ENCODE results near the gene KCNK1.
A peak's percentile ranks its signal among the peaks of the same experiment; 100 is the strongest.
"Not testable (repeated sequence)": the region's sequence is repeated elsewhere in the genome, so short reads cannot be mapped to it uniquely, and the experiment has no call there.

Gene KCNK1

GRCh38 chr1:233608988-233609387 lies 4.9 kb upstream of the KCNK1 start:
- DNase-seq = no peak

- no peak for DNase-seq
Measured at GRCh38 chr1:233609926-233610325, 4.0 kb upstream of the KCNK1 start.

GRCh38 chr1:233610628-233611027 lies 3.3 kb upstream of the KCNK1 start:
- DNase-seq = no peak

- not testable (repeated sequence) for DNase-seq
Measured at GRCh38 chr1:233611363-233611762, 2.5 kb upstream of the KCNK1 start.

- DNase-seq = peak; percentile 41
Measured at GRCh38 chr1:233614173-233614742, 352 bp downstream of the KCNK1 start.

- no peak for DNase-seq
Measured at GRCh38 chr1:233614743-233615521, 1.0 kb downstream of the KCNK1 start.

- no peak for DNase-seq
Measured at GRCh38 chr1:233615571-233615970, 1.7 kb downstream of the KCNK1 start.

GRCh38 chr1:233617025-233617424 lies 3.1 kb downstream of the KCNK1 start:
- DNase-seq = no peak

GRCh38 chr1:233619414-233619813 lies 5.5 kb downstream of the KCNK1 start:
- not testable (repeated sequence) for DNase-seq

- DNase-seq = no peak
Measured at GRCh38 chr1:233620065-233620464, 6.2 kb downstream of the KCNK1 start.

GRCh38 chr1:233621923-233622322 lies 8.0 kb downstream of the KCNK1 start:
- DNase-seq = no peak

- DNase-seq = no peak
Measured at GRCh38 chr1:233624289-233624688, 10.4 kb downstream of the KCNK1 start.

- DNase-seq = no peak
Measured at GRCh38 chr1:233625087-233625486, 11.2 kb downstream of the KCNK1 start.

- DNase-seq = no peak
Measured at GRCh38 chr1:233625510-233625981, 11.6 kb downstream of the KCNK1 start.

- no peak for DNase-seq
Measured at GRCh38 chr1:233627376-233627775, 13.5 kb downstream of the KCNK1 start.

GRCh38 chr1:233627823-233628222 lies 13.9 kb downstream of the KCNK1 start:
- DNase-seq = no peak

- no peak for DNase-seq
Measured at GRCh38 chr1:233629305-233629935, 15.5 kb downstream of the KCNK1 start.

GRCh38 chr1:233631810-233632405 lies 18.0 kb downstream of the KCNK1 start:
- DNase-seq = no peak

- no peak for DNase-seq
Measured at GRCh38 chr1:233632436-233632835, 18.5 kb downstream of the KCNK1 start.

GRCh38 chr1:233635765-233636502 lies 22.0 kb downstream of the KCNK1 start:
- no peak for DNase-seq

- no peak for DNase-seq
Measured at GRCh38 chr1:233636503-233636877, 22.6 kb downstream of the KCNK1 start.

GRCh38 chr1:233638513-233638912 lies 24.6 kb downstream of the KCNK1 start:
- no peak for DNase-seq

- DNase-seq = no peak
Measured at GRCh38 chr1:233639611-233640010, 25.7 kb downstream of the KCNK1 start.

Data from COR-L47 (cell line).